Measurements from ENCODE around the gene GRIFIN.

GRCh38 chr7:2496375-2496774 lies 20.2 kb upstream of the GRIFIN start:
- TF ChIP-seq POLR2A (IDR thresholded peaks at IDR 0.05): no peak
- TF ChIP-seq EP300 (IDR thresholded peaks at IDR 0.05): no peak
